ENCODE measurements around the gene ARHGAP15. TPM values are rescaled to one million over a fixed set of nuclear protein-coding genes. Genes with fewer than 3 reads are reported as not detected.

ARHGAP15 gene
- total and polyA plus RNA-seq, 2 donors (not counting 1 experiment from before 2014, with no cell fraction given): 0.07 TPM; not detected in 1

- DNase-seq (ENCODE audit: low read depth in 2 of 2): peak; percentile 4 to 34
- Histone ChIP-seq H4K20me1 (ENCODE audit: control insufficient read depth, extremely low read depth, insufficient read depth, low read length) (no peaks in the 10 kb centered on the region), H3K4me2 (ENCODE audit: extremely low read depth, insufficient read depth, low read length) (no peak overlapping the region), H3K4me3 (replicated peaks in 1 of 4; ENCODE audit: control extremely low read depth in 1 of 4, insufficient read depth in 1 of 4, low read depth in 3 of 4, low read length in 4 of 4) (no peak overlapping the region), H2AFZ (ENCODE audit: low read length) (no peak overlapping the region), H3K4me1 (ENCODE audit: control insufficient read depth, extremely low read depth, insufficient read depth, low read length) (no peaks in the 10 kb centered on the region), H3K36me3 (ENCODE audit: control insufficient read depth, insufficient read depth, low read length) (no peaks in the 10 kb centered on the region), H3K27ac (ENCODE audit: insufficient read depth, low read length) (no peak overlapping the region), H3K27me3 (ENCODE audit: control insufficient read depth, insufficient read depth, low read length) (no peaks in the 10 kb centered on the region), H3K9ac (ENCODE audit: insufficient read depth, low read length) (no peak overlapping the region), H3K79me2 (ENCODE audit: control insufficient read depth, insufficient read depth, low read length) (no peaks in the 10 kb centered on the region), H3K9me3 (ENCODE audit: control insufficient read depth, insufficient read depth, low read depth, low read length) (no peaks in the 10 kb centered on the region)
- TF ChIP-seq CTCF (conservative IDR thresholded peaks at IDR 0.05 in 1 of 2, IDR thresholded peaks at IDR 0.05 in 1 of 2; ENCODE audit: low read depth in 1 of 2, low read length in 2 of 2): no peak
- no peak for TF ChIP-seq EZH2 (IDR thresholded peaks at IDR 0.05; ENCODE audit: low read length, missing control alignments)
Observed at GRCh38 chr2:143261986-143262385, 132.8 kb downstream of the ARHGAP15 start.

- no peak overlapping the region for H3K27ac ChIP-seq (ENCODE audit: insufficient read depth, low read length)
- H2AFZ ChIP-seq (ENCODE audit: low read length): no peak overlapping the region
Observed at GRCh38 chr2:143262389-143262788, 133.2 kb downstream of the ARHGAP15 start.

GRCh38 chr2:143263066-143263625, 133.9 kb downstream of the ARHGAP15 start:
- Histone ChIP-seq H3K79me2 (ENCODE audit: control insufficient read depth, insufficient read depth, low read length) (no peaks in the 10 kb centered on the region), H3K4me2 (ENCODE audit: extremely low read depth, insufficient read depth, low read length) (no peak overlapping the region), H3K4me1 (ENCODE audit: control insufficient read depth, extremely low read depth, insufficient read depth, low read length) (no peaks in the 10 kb centered on the region), H3K9me3 (ENCODE audit: control insufficient read depth, insufficient read depth, low read depth, low read length) (no peaks in the 10 kb centered on the region), H3K36me3 (ENCODE audit: control insufficient read depth, insufficient read depth, low read length) (no peaks in the 10 kb centered on the region), H3K9ac (ENCODE audit: insufficient read depth, low read length) (no peak overlapping the region), H2AFZ (ENCODE audit: low read length) (no peak overlapping the region), H3K4me3 (replicated peaks in 1 of 4; ENCODE audit: control extremely low read depth in 1 of 4, insufficient read depth in 1 of 4, low read depth in 3 of 4, low read length in 4 of 4) (no peak overlapping the region), H3K27ac (ENCODE audit: insufficient read depth, low read length) (no peak overlapping the region), H3K27me3 (ENCODE audit: control insufficient read depth, insufficient read depth, low read length) (no peaks in the 10 kb centered on the region), H4K20me1 (ENCODE audit: control insufficient read depth, extremely low read depth, insufficient read depth, low read length) (no peaks in the 10 kb centered on the region)
- TF ChIP-seq EZH2 (IDR thresholded peaks at IDR 0.05; ENCODE audit: low read length, missing control alignments) (no peak), CTCF (conservative IDR thresholded peaks at IDR 0.05 in 1 of 2, IDR thresholded peaks at IDR 0.05 in 1 of 2; ENCODE audit: low read depth in 1 of 2, low read length in 2 of 2) (peak; percentile 4 to 22)
- peak in 1 of 2 donors; percentile 17 for DNase-seq (ENCODE audit: low read depth in 2 of 2)

More at GRCh38 chr2:143262389-143262788, 133.2 kb downstream of the ARHGAP15 start:
- no peak overlapping the region for H3K9ac ChIP-seq (ENCODE audit: insufficient read depth, low read length)
- H3K9me3 ChIP-seq (ENCODE audit: control insufficient read depth, insufficient read depth, low read depth, low read length): no peaks in the 10 kb centered on the region
- H3K4me1 ChIP-seq (ENCODE audit: control insufficient read depth, extremely low read depth, insufficient read depth, low read length): no peaks in the 10 kb centered on the region
- no peaks in the 10 kb centered on the region for H4K20me1 ChIP-seq (ENCODE audit: control insufficient read depth, extremely low read depth, insufficient read depth, low read length)
- H3K79me2 ChIP-seq (ENCODE audit: control insufficient read depth, insufficient read depth, low read length): no peaks in the 10 kb centered on the region
- H3K4me2 ChIP-seq (ENCODE audit: extremely low read depth, insufficient read depth, low read length): no peak overlapping the region
- no peak for DNase-seq (ENCODE audit: low read depth in 2 of 2)
- no peak overlapping the region for H3K4me3 ChIP-seq (replicated peaks in 1 of 4; ENCODE audit: control extremely low read depth in 1 of 4, insufficient read depth in 1 of 4, low read depth in 3 of 4, low read length in 4 of 4)
- TF ChIP-seq CTCF (conservative IDR thresholded peaks at IDR 0.05 in 1 of 2, IDR thresholded peaks at IDR 0.05 in 1 of 2; ENCODE audit: low read depth in 1 of 2, low read length in 2 of 2) (no peak), EZH2 (IDR thresholded peaks at IDR 0.05; ENCODE audit: low read length, missing control alignments) (no peak)
- H3K27me3 ChIP-seq (ENCODE audit: control insufficient read depth, insufficient read depth, low read length): no peaks in the 10 kb centered on the region
- no peaks in the 10 kb centered on the region for H3K36me3 ChIP-seq (ENCODE audit: control insufficient read depth, insufficient read depth, low read length)

Measured in fibroblast of lung (primary cell).